SK-N-SH (cell line): ENCODE data around the gene DMKN. TPM values are rescaled to one million over a fixed set of nuclear protein-coding genes. Genes with fewer than 3 reads are reported as not detected.

Experiments used
- CTCF ChIA-PET: fragments of 300-600, 350-600 bp; formaldehyde crosslinking; extraction: SDS; loops from one replicate; lab custom pipeline; 2021; lab: Yijun Ruan, JAX
- POLR2A ChIA-PET: fragments of 350-600 bp; sonication (Branson Sonifier 250); formaldehyde crosslinking; extraction: SDS; loops from one replicate; lab custom pipeline; 2020; ENCODE audit warnings: antibody characterized with exemption, inconsistent platforms; lab: Yijun Ruan, JAX
- DNase-seq: peaks from one replicate; pipeline ENCODE4 v3.0.0; 2012
- H2AFZ ChIP-seq: fragments of 200-600 bp; sonication (generic); 2 replicates; pipeline ENCODE4 v1.8.1; 2016; ENCODE audit warnings: antibody characterized with exemption, mild to moderate bottlenecking, low read depth
- H3F3A ChIP-seq: fragments of 200-600 bp; sonication (generic); replicated peaks from 2 replicates; pipeline ENCODE3; 2016; ENCODE audit warnings: antibody characterized with exemption, mild to moderate bottlenecking; ENCODE audit not compliant: insufficient read depth
- H3K27ac ChIP-seq, 2 experiments: fragments of 200-500 bp in 1 of 2; fragments of 200-600 bp in 1 of 2; sonication (Bioruptor generic) in 1 of 2; sonication (generic), shearing (Covaris generic) in 1 of 2; 2 replicates each; pipeline versions ENCODE4 v1.5.1 to v1.6.1; 2014 to 2016; ENCODE audit warnings: low read depth in 2 of 2, inconsistent platforms in 1 of 2, low read length in 1 of 2, mild to moderate bottlenecking in 1 of 2, mixed read lengths in 1 of 2
- H3K27me3 ChIP-seq: fragments of 200-600 bp; sonication (generic), shearing (Covaris generic); 2 replicates; pipeline ENCODE4 v1.6.1; 2016; ENCODE audit warnings: mixed run types; ENCODE audit not compliant: insufficient read depth
- H3K36me3 ChIP-seq, 2 experiments: fragments of 200-500 bp in 1 of 2; fragments of 200-600 bp in 1 of 2; sonication (Bioruptor generic) in 1 of 2; sonication (generic) in 1 of 2; replicated peaks in 1 of 2; 2 replicates each; pipeline versions ENCODE3 to v1.5.1; 2014 to 2016; ENCODE audit warnings: low read length in 1 of 2, mild to moderate bottlenecking in 1 of 2; ENCODE audit not compliant: insufficient read depth in 2 of 2, control insufficient read depth in 1 of 2
- H3K4me1 ChIP-seq, 2 experiments: fragments of 200-500 bp in 1 of 2; fragments of 200-600 bp in 1 of 2; sonication (Bioruptor generic) in 1 of 2; sonication (generic), shearing (Covaris generic) in 1 of 2; 2 replicates each; pipeline versions ENCODE4 v1.5.1 to v1.6.1; 2014 to 2016; ENCODE audit warnings: low read depth in 1 of 2, low read length in 1 of 2, mixed run types in 1 of 2; ENCODE audit not compliant: insufficient read depth in 2 of 2, control insufficient read depth in 1 of 2
- H3K4me2 ChIP-seq: fragments of 200-600 bp; sonication (generic), shearing (Covaris generic); 2 replicates; pipeline ENCODE4 v1.6.1; 2017; ENCODE audit warnings: mixed run types
- H3K4me3 ChIP-seq, 2 experiments: fragments of 200-500 bp in 1 of 2; fragments of 200-600 bp in 1 of 2; sonication (Bioruptor generic) in 1 of 2; sonication (generic), shearing (Covaris generic) in 1 of 2; 2 replicates each; pipeline versions ENCODE4 v1.5.1 to v1.8.1; 2014 to 2016; ENCODE audit warnings: low read depth in 2 of 2, inconsistent platforms in 1 of 2, low read length in 1 of 2, mild to moderate bottlenecking in 1 of 2, mixed read lengths in 1 of 2, moderate library complexity in 1 of 2
- H3K79me2 ChIP-seq: fragments of 200-600 bp; sonication (generic); 2 replicates; pipeline ENCODE4 v1.8.1; 2017; ENCODE audit warnings: mild to moderate bottlenecking; ENCODE audit not compliant: insufficient read depth
- H3K9ac ChIP-seq: fragments of 200-600 bp; sonication (generic); 2 replicates; pipeline ENCODE4 v1.6.1; 2017; ENCODE audit warnings: mixed run types
- H3K9me2 ChIP-seq: fragments of 200-600 bp; sonication (generic); 2 replicates; pipeline ENCODE4 v1.6.1; 2017; ENCODE audit warnings: mixed run types
- H3K9me3 ChIP-seq: fragments of 200-600 bp; sonication (generic); 2 replicates; pipeline ENCODE4 v1.6.1; 2017; ENCODE audit warnings: mixed run types, mild to moderate bottlenecking, moderate library complexity
- H4K20me1 ChIP-seq: fragments of 200-600 bp; sonication (generic); 2 replicates; pipeline ENCODE4 v1.6.1; 2017; ENCODE audit warnings: mild to moderate bottlenecking, mixed run types; ENCODE audit not compliant: insufficient read depth
- ELF1 ChIP-seq: IDR thresholded peaks from 2 replicates; pipeline ENCODE4 v1.4.0; 2012
- FOSL2 ChIP-seq: IDR thresholded peaks from 2 replicates; pipeline ENCODE4 v1.4.0; 2012; ENCODE audit warnings: low read depth, mild to moderate bottlenecking, moderate library complexity, borderline replicate concordance
- FOXJ3 ChIP-seq: sonication (generic); formaldehyde crosslinking; IDR thresholded peaks from 2 replicates; pipeline ENCODE4 v1.5.1; 2020; ENCODE audit warnings: mild to moderate bottlenecking, missing genetic modification reagents
- FOXM1 ChIP-seq: IDR thresholded peaks from 2 replicates; pipeline ENCODE4 v1.4.0; 2012; ENCODE audit warnings: low read depth, mild to moderate bottlenecking
- JUND ChIP-seq: IDR thresholded peaks from 2 replicates; pipeline ENCODE4 v1.4.0; 2012
- MEF2A ChIP-seq: IDR thresholded peaks from 2 replicates; pipeline ENCODE4 v1.4.0; 2012; ENCODE audit warnings: low read depth, borderline replicate concordance
- PBX3 ChIP-seq: IDR thresholded peaks from 2 replicates; pipeline ENCODE4; 2012
- POLR2AphosphoS5 ChIP-seq: IDR thresholded peaks from 2 replicates; pipeline ENCODE4 v1.6.1; 2012; ENCODE audit warnings: low read depth, low read length
- RAD21 ChIP-seq: IDR thresholded peaks from 2 replicates; pipeline ENCODE4 v1.6.1; 2012; ENCODE audit warnings: mild to moderate bottlenecking, low read length
- REST ChIP-seq: IDR thresholded peaks from 2 replicates; pipeline ENCODE4 v1.6.1; 2012; ENCODE audit warnings: mild to moderate bottlenecking, low read depth, low read length, moderate library complexity
- RFX5 ChIP-seq: IDR thresholded peaks from 2 replicates; pipeline ENCODE4 v1.6.1; 2012; ENCODE audit warnings: mild to moderate bottlenecking, improper control_type of control experiment, low read length
- RXRA ChIP-seq: IDR thresholded peaks from 2 replicates; pipeline ENCODE4 v1.4.0; 2012; ENCODE audit warnings: low read depth, mild to moderate bottlenecking, borderline replicate concordance
- USF2 ChIP-seq: fragments of 150-350 bp; IDR thresholded peaks from 2 replicates; pipeline ENCODE4 v1.6.1; 2017; ENCODE audit warnings: antibody characterized with exemption, low read length, low read depth, borderline replicate concordance
- WGBS: methylation state at CpG from one replicate; pipeline ENCODE4 v1.1.6; 2017; ENCODE audit warnings: low lambda C conversion rate; 5-methylcytosine and 5-hydroxymethylcytosine counted together
- polyA plus RNA-seq, 3 experiments: library from polyadenylated mRNA; depleted of rRNA; stranded (reverse); fragments of >200 nt; gene quantifications; 2 replicates each; pipeline ENCODE4 v1.2.3, GENCODE V29; 2012

The DMKN gene
- polyA plus RNA-seq, 1 of the 3 experiments (the other 2 are of a cell fraction), result not detected

GRCh38 chr19:35509018-35509652, 4.3 kb downstream of the DMKN start:
- Histone ChIP-seq H3F3A (no peaks in the 10 kb centered on the region), H3K4me3 (no peak overlapping the region), H3K4me2 (0 out of 2 replicates have a peak overlapping the region, but pooled peaks have one; percentile 53), H3K9me2 (no peaks in the 10 kb centered on the region), H3K27ac (no peak overlapping the region), H2AFZ (no peak overlapping the region), H3K27me3 (peaks cover 95% of the 10 kb centered on the region), H3K4me1 (no peaks in the 10 kb centered on the region; a peak in 2 of 4 replicates), H3K9me3 (no peaks in the 10 kb centered on the region), H3K79me2 (no peaks in the 10 kb centered on the region), H4K20me1 (no peaks in the 10 kb centered on the region), H3K36me3 (no peaks in the 10 kb centered on the region), H3K9ac (no peak overlapping the region)
- 5% methylated on average over 12 of the region's 12 CpGs for WGBS
- CTCF ChIA-PET, result interaction anchor here (0.9 to 8.3 kb wide), 19 partner anchors 8 to 193 kb away, joined by 3 to 127 read pairs (median 8); partner anchors contain the start of gene KRTDAP
- DNase-seq, result no peak
- TF ChIP-seq RFX5 (no peak), RXRA (no peak), USF2 (no peak), RAD21 (no peak), ELF1 (no peak), PBX3 (no peak), POLR2AphosphoS5 (no peak), FOXM1 (no peak), JUND (no peak), MEF2A (no peak), REST (no peak)
- POLR2A ChIA-PET, result interaction anchor here (0.6 kb wide), 1 partner anchor 251 kb away, joined by 3 read pairs; no protein-coding TSS in a partner anchor

GRCh38 chr19:35508129-35508528, 5.3 kb downstream of the DMKN start:
- TF ChIP-seq POLR2AphosphoS5 (no peak), FOSL2 (no peak), FOXJ3 (CRISPR knock-in tag) (no peak), ELF1 (no peak)
- WGBS, result 13% methylated on average over 3 of the region's 3 CpGs
- H3K36me3 ChIP-seq, result no peaks in the 10 kb centered on the region
- H3K9me2 ChIP-seq, result no peaks in the 10 kb centered on the region
- H3K9me3 ChIP-seq, result no peaks in the 10 kb centered on the region
- ChIA-PET POLR2A (no interaction called here), CTCF (interaction anchor here (1.3 to 8.3 kb wide), 2 partner anchors 14 to 21 kb away, joined by 6 to 127 read pairs; no protein-coding TSS in a partner anchor)
- no peak overlapping the region for H3K4me3 ChIP-seq
- H3K27me3 ChIP-seq, result peaks cover 99% of the 10 kb centered on the region
- DNase-seq, result no peak
- no peak overlapping the region for H3K27ac ChIP-seq
- no peaks in the 10 kb centered on the region for H3K79me2 ChIP-seq
- H3K4me1 ChIP-seq, result no peaks in the 10 kb centered on the region; a peak in 2 of 4 replicates
- no peak overlapping the region for H2AFZ ChIP-seq
- H4K20me1 ChIP-seq, result no peaks in the 10 kb centered on the region
- H3K4me2 ChIP-seq, result no peak overlapping the region
- no peak overlapping the region for H3K9ac ChIP-seq
- H3F3A ChIP-seq, result no peaks in the 10 kb centered on the region
